HepG2 (cell line): Measurements from ENCODE around the gene KIAA1549. TPM values are rescaled to one million over a fixed set of nuclear protein-coding genes. Genes with fewer than 3 reads are reported as not detected.

ENCODE experiments used
- ATAC-seq: fragments of 200-7000 bp; cut with Tn5 transposase; 3 replicates; pipeline ENCODE4 v1.9.1; 2020; ENCODE audit warnings: mild to moderate bottlenecking, moderate library complexity
- BruUV-seq: library from RNA; stranded (reverse); fragments of 400-500 nt; replicated peaks from 2 replicates; lab custom pipeline; 2021; lab: Mats Ljungman, UMichigan
- CTCF ChIA-PET: fragments of 300-600 bp; formaldehyde crosslinking; extraction: SDS; loops from one replicate; lab custom pipeline; 2021; ENCODE audit warnings: low total read pairs, inconsistent platforms, low intra/inter-chr PET ratio; lab: Yijun Ruan, JAX
- POLR2A ChIA-PET: fragments of 350-600 bp; sonication (Branson Sonifier 250); formaldehyde crosslinking; loops from one replicate; lab custom pipeline; 2020; ENCODE audit warnings: antibody characterized with exemption, inconsistent platforms; lab: Yijun Ruan, JAX
- DNase-seq: peaks from one replicate; pipeline ENCODE4 v3.0.0-alpha.2; 2015; ENCODE audit warnings: low spot score
- FAIRE-seq: peaks from 3 replicates; lab custom pipeline; 2011; peaks lifted over from hg19 to GRCh38; lab: Jason Lieb, UNC
- H2AFZ ChIP-seq: one replicate; pipeline ENCODE4 v1.6.1; 2011; ENCODE audit warnings: low read length, inconsistent platforms
- H3K27ac ChIP-seq: fragments of 300-600 bp; 3 replicates; pipeline ENCODE4 v1.8.0; 2011; ENCODE audit warnings: mixed run types, mild to moderate bottlenecking, mixed read lengths, low read length, inconsistent platforms; ENCODE audit not compliant: insufficient read depth; ENCODE audit errors: extremely low read length
- H3K27me3 ChIP-seq, 2 experiments: fragments of 200-600 bp in 1 of 2; 2 replicates in 1 of 2; 3 replicates in 1 of 2; pipeline versions ENCODE4 v1.6.0 to v1.8.0; 2011; ENCODE audit warnings: low read length in 2 of 2, mild to moderate bottlenecking in 2 of 2, moderate library complexity in 2 of 2, inconsistent platforms in 1 of 2; ENCODE audit not compliant: insufficient read depth in 2 of 2, control insufficient read depth in 1 of 2
- H3K36me3 ChIP-seq, 2 experiments: fragments of 200-600 bp in 1 of 2; replicated peaks in 1 of 2; 2 replicates in 1 of 2; 3 replicates in 1 of 2; pipeline versions ENCODE4 v1.5.1 to v1.8.0; 2011; ENCODE audit warnings: low read length in 2 of 2, inconsistent platforms in 1 of 2; ENCODE audit not compliant: insufficient read depth in 2 of 2, control insufficient read depth in 1 of 2
- H3K4me1 ChIP-seq: 2 replicates; pipeline ENCODE4 v1.5.1; 2012; ENCODE audit warnings: low read length, inconsistent platforms; ENCODE audit not compliant: insufficient read depth
- H3K4me2 ChIP-seq: 2 replicates; pipeline ENCODE4 v1.6.0; 2011; ENCODE audit warnings: low read depth, low read length, inconsistent platforms
- H3K4me3 ChIP-seq, 3 experiments: fragments of 200-600 bp in 1 of 3; sonication (generic), shearing (Covaris generic) in 1 of 3; replicated peaks in 1 of 3; 2 replicates each; pipeline ENCODE4 v1.5.1; 2011 to 2016; ENCODE audit warnings: low read length in 3 of 3, inconsistent platforms in 2 of 3, low read depth in 2 of 3, mild to moderate bottlenecking in 2 of 3, control low read depth in 1 of 3, mixed read lengths in 1 of 3; ENCODE audit not compliant: insufficient read depth in 1 of 3
- H3K79me2 ChIP-seq: one replicate; pipeline ENCODE4 v1.6.1; 2011; ENCODE audit warnings: low read length, inconsistent platforms; ENCODE audit not compliant: insufficient read depth
- H3K9ac ChIP-seq: 2 replicates; pipeline ENCODE4 v1.6.0; 2011; ENCODE audit warnings: mild to moderate bottlenecking, low read depth, low read length, inconsistent platforms; ENCODE audit not compliant: insufficient read depth
- H3K9me3 ChIP-seq: 2 replicates; pipeline ENCODE4 v1.5.1; 2012; ENCODE audit warnings: mild to moderate bottlenecking, low read length
- H4K20me1 ChIP-seq: 2 replicates; pipeline ENCODE4 v1.6.0; 2011; ENCODE audit warnings: inconsistent platforms, mild to moderate bottlenecking, low read length, moderate library complexity; ENCODE audit not compliant: insufficient read depth
- AGO2 ChIP-seq: fragments of 200-400 bp; formaldehyde crosslinking; optimal IDR thresholded peaks from 2 replicates; pipeline ENCODE3; 2017; ENCODE audit warnings: mild to moderate bottlenecking, low read depth, low read length, moderate library complexity
- ARID3A ChIP-seq: IDR thresholded peaks from 2 replicates; pipeline ENCODE4 v1.6.1; 2012; ENCODE audit warnings: low read depth, low read length, improper control_type of control experiment
- ELF1 ChIP-seq: sonication (generic); formaldehyde crosslinking; IDR thresholded peaks from 2 replicates; pipeline ENCODE4 v1.4.0; 2020; ENCODE audit warnings: missing genetic modification reagents
- FOXA1 ChIP-seq, 2 experiments: fragments of 450-650 bp in 1 of 2; sonication (generic) in 1 of 2; formaldehyde crosslinking in 1 of 2; IDR thresholded peaks; 2 replicates each; pipeline versions ENCODE4 v1.4.0 to v1.6.1; 2016 to 2020; ENCODE audit warnings: missing genetic modification reagents in 1 of 2
- FOXA3 ChIP-seq: IDR thresholded peaks from 2 replicates; pipeline ENCODE4 v1.6.1; 2016; ENCODE audit warnings: missing genetic modification reagents, missing compliant biosample characterization
- FOXP1 ChIP-seq, 2 experiments: fragments of 450-650 bp in 1 of 2; IDR thresholded peaks; 2 replicates each; pipeline ENCODE4 v1.6.1; 2017 to 2018; ENCODE audit warnings: antibody characterized with exemption in 1 of 2
- GABPA ChIP-seq, 2 experiments: IDR thresholded peaks; 2 replicates each; pipeline ENCODE4 v1.6.1; 2011 to 2016; ENCODE audit warnings: low read depth in 2 of 2, low read length in 1 of 2, missing biosample characterization in 1 of 2, missing genetic modification characterization in 1 of 2
- GATAD2A ChIP-seq: IDR thresholded peaks from 2 replicates; pipeline ENCODE4 v1.6.1; 2016
- KDM5A ChIP-seq: fragments of 200-600 bp; sonication (generic); IDR thresholded peaks from 2 replicates; pipeline ENCODE4 v1.7.0; 2018; ENCODE audit warnings: antibody characterized with exemption, mild to moderate bottlenecking, low read length, borderline replicate concordance
- KLF16 ChIP-seq, 2 experiments: sonication (generic) in 1 of 2; formaldehyde crosslinking in 1 of 2; IDR thresholded peaks; 2 replicates each; pipeline versions ENCODE4 v1.6.1 to v1.8.0; 2016 to 2023; ENCODE audit warnings: missing genetic modification reagents in 2 of 2, missing compliant biosample characterization in 1 of 2
- MIXL1 ChIP-seq: IDR thresholded peaks from 2 replicates; pipeline ENCODE4 v1.6.1; 2016
- SAP130 ChIP-seq: IDR thresholded peaks from 2 replicates; pipeline ENCODE4 v1.6.1; 2016; ENCODE audit warnings: low read depth
- SMC3 ChIP-seq: IDR thresholded peaks from 2 replicates; pipeline ENCODE4 v1.6.1; 2011; ENCODE audit warnings: low read length, improper control_type of control experiment
- SOX5 ChIP-seq: IDR thresholded peaks from 2 replicates; pipeline ENCODE4 v1.6.1; 2016; ENCODE audit warnings: borderline replicate concordance
- STAG1 ChIP-seq: sonication (generic); formaldehyde crosslinking; IDR thresholded peaks from 2 replicates; pipeline ENCODE4 v1.4.0; 2020; ENCODE audit warnings: missing genetic modification reagents
- ZBTB8A ChIP-seq: sonication (generic); formaldehyde crosslinking; IDR thresholded peaks from 2 replicates; pipeline ENCODE4 v1.4.0; 2020; ENCODE audit warnings: mild to moderate bottlenecking, low read depth, missing genetic modification reagents, borderline replicate concordance
- ZNF431 ChIP-seq: sonication (generic); formaldehyde crosslinking; IDR thresholded peaks from 2 replicates; pipeline ENCODE4 v1.9.0; 2022; ENCODE audit warnings: missing genetic modification reagents, low read depth, mild to moderate bottlenecking, borderline replicate concordance
- ZNF576 ChIP-seq: sonication (generic); formaldehyde crosslinking; IDR thresholded peaks from 2 replicates; pipeline ENCODE4 v1.4.0; 2020; ENCODE audit warnings: mild to moderate bottlenecking, missing genetic modification reagents
- ZNF616 ChIP-seq: sonication (generic); formaldehyde crosslinking; IDR thresholded peaks from 2 replicates; pipeline ENCODE4 v1.5.0; 2020; ENCODE audit warnings: low read depth, mild to moderate bottlenecking, missing genetic modification reagents
- WGBS: methylation state at CpG from one replicate; pipeline ENCODE4 v1.1.6; 2017; ENCODE audit warnings: low lambda C conversion rate; 5-methylcytosine and 5-hydroxymethylcytosine counted together
- in situ Hi-C: cut with HindIII; loops from 2 replicates; pipeline ENCODE4 v1.10.0; 2017; ENCODE audit warnings: low pct_unique_long_range_greater_than_20kb; ENCODE audit not compliant: extremely low pct_ligation_motif_present
- intact Hi-C: fragments of 100-400 bp; cut with micrococcal nuclease; formaldehyde crosslinking; loops from one replicate; pipeline ENCODE4 v1.10.0; 2022; ENCODE audit not compliant: unreplicated experiment
- polyA plus RNA-seq, 8 experiments: library from polyadenylated mRNA; depleted of rRNA in 3 of 8; stranded (reverse) in 7 of 8; unstranded in 1 of 8; fragments of >200 nt; fragmentation: Illumina TruSeq in 4 of 8; extraction: Trizol in 4 of 8; gene quantifications; 2 replicates each; pipeline versions ENCODE4 v1.2.1 to v1.2.3, GENCODE V29; 2011 to 2016; ENCODE audit warnings: low read depth in 4 of 8, missing spikeins in 1 of 8, mixed read lengths in 1 of 8; ENCODE audit not compliant: insufficient read depth in 1 of 8
- total RNA-seq, 5 experiments: library from RNA; depleted of rRNA; stranded (reverse); fragments of >200 nt; fragmentation: Illumina TruSeq; extraction: Trizol; gene quantifications; 2 replicates each; pipeline ENCODE4 v1.2.3, GENCODE V29; 2016; ENCODE audit warnings: low read depth in 1 of 5
- TF ChIP-seq, protein P1 (sequence below): sonication (generic); formaldehyde crosslinking; IDR thresholded peaks from 2 replicates; pipeline ENCODE4 v1.4.0; 2020; ENCODE audit warnings: missing genetic modification reagents

KIAA1549 gene
- total and polyA plus RNA-seq, 2 of the 13 experiments (the other 11 are each of a cell fraction or from before 2014, with no cell fraction given): 1.1 to 1.8 TPM

GRCh38 chr7:138886501-138886917 is 94.7 kb downstream of the KIAA1549 start:
- Histone ChIP-seq H3K27ac (no peak overlapping the region), H3K27me3 (no peaks in the 10 kb centered on the region), H3K36me3 (no peaks in the 10 kb centered on the region), H3K4me3 (no peak overlapping the region), H3K9ac (no peak overlapping the region), H4K20me1 (no peaks in the 10 kb centered on the region), H2AFZ (no peak overlapping the region), H3K4me2 (0 out of 2 replicates have a peak overlapping the region, but pooled peaks have one; percentile 34), H3K4me1 (peaks cover 59% of the 10 kb centered on the region), H3K79me2 (no peaks in the 10 kb centered on the region), H3K9me3 (no peaks in the 10 kb centered on the region)
- ChIA-PET POLR2A (interaction anchor here (0.8 kb wide), 1 partner anchor 94 kb away, joined by 4 read pairs; no protein-coding TSS in a partner anchor), CTCF (interaction anchor here (0.9 to 1.5 kb wide), 4 partner anchors 96 to 189 kb away, joined by 3 to 4 read pairs (median 3); no protein-coding TSS in a partner anchor)
- 37% methylated on average over 4 of the region's 4 CpGs for WGBS
- in situ Hi-C loops (loop anchor here (5.0 kb wide), 1 partner anchor 96 kb away; the partner anchor contains the start of gene KIAA1549), intact Hi-C loops (loop anchor here (1.0 kb wide), 2 partner anchors 95 to 189 kb away; partner anchors contain the start of gene KIAA1549)
- DNase-seq: peak; percentile 62
- FAIRE-seq: peak; percentile 58
- no TSS peak for BruUV-seq
- no peak for ATAC-seq
- TF ChIP-seq FOXA1 (IDR thresholded peaks at IDR 0.05) (no peak), FOXA1 (CRISPR knock-in tag; IDR thresholded peaks at IDR 0.05) (peak; percentile 49; the same call in 1 of the 2 replicates), GABPA (IDR thresholded peaks at IDR 0.05; ENCODE audit: low read depth, low read length) (no peak), GABPA (CRISPR knock-in tag; IDR thresholded peaks at IDR 0.05; ENCODE audit: low read depth) (peak; percentile 53; the same call in 1 of the 2 replicates), AGO2 (no peak), SAP130 (CRISPR knock-in tag) (0 out of 2 replicates have a peak, but pooled peaks have one; percentile 35), GATAD2A (CRISPR knock-in tag) (peak; percentile 34; the same call in 1 of the 2 replicates), FOXA3 (CRISPR knock-in tag) (peak; percentile 50; the same call in 1 of the 2 replicates), ZBTB8A (CRISPR knock-in tag) (no peak), ZNF576 (CRISPR knock-in tag) (peak; percentile 99), ARID3A (peak; percentile 85), KDM5A (no peak), ZNF431 (CRISPR knock-in tag) (no peak), FOXP1 (IDR thresholded peaks at IDR 0.05) (0 out of 2 replicates have a peak, but pooled peaks have one; percentile 35), FOXP1 (CRISPR knock-in tag; IDR thresholded peaks at IDR 0.05) (peak; percentile 53; the same call in 1 of the 2 replicates), MIXL1 (peak; percentile 50; the same call in 1 of the 2 replicates), SMC3 (peak; percentile 53), ZNF616 (CRISPR knock-in tag) (no peak), STAG1 (CRISPR knock-in tag) (peak; percentile 64), ELF1 (CRISPR knock-in tag) (peak; percentile 65), SOX5 (CRISPR knock-in tag) (peak; percentile 19; the same call in 1 of the 2 replicates), KLF16 (CRISPR knock-in tag; IDR thresholded peaks at IDR 0.05) (no peak)
- TF ChIP-seq, protein P1, sequence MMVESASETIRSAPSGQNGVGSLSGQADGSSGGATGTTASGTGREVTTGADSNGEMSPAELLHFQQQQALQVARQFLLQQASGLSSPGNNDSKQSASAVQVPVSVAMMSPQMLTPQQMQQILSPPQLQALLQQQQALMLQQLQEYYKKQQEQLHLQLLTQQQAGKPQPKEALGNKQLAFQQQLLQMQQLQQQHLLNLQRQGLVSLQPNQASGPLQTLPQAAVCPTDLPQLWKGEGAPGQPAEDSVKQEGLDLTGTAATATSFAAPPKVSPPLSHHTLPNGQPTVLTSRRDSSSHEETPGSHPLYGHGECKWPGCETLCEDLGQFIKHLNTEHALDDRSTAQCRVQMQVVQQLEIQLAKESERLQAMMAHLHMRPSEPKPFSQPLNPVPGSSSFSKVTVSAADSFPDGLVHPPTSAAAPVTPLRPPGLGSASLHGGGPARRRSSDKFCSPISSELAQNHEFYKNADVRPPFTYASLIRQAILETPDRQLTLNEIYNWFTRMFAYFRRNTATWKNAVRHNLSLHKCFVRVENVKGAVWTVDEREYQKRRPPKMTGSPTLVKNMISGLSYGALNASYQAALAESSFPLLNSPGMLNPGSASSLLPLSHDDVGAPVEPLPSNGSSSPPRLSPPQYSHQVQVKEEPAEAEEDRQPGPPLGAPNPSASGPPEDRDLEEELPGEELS (CRISPR knock-in tag): 0 out of 2 replicates have a peak, but pooled peaks have one; percentile 38
